Colonic mucosa (tissue), 4 donors: ENCODE results near the gene ZNF235. TPM values are rescaled to one million over a fixed set of nuclear protein-coding genes. Genes with fewer than 3 reads are reported as not detected.

Experiments used
- DNase-seq: peaks from one replicate; pipeline ENCODE4 v3.0.0-alpha.2; 2020
- H3K27ac ChIP-seq: fragments of 200-600 bp; one replicate; pipeline ENCODE4 v1.8.0; 2021
- H3K27me3 ChIP-seq: fragments of 200-600 bp; one replicate; pipeline ENCODE4 v1.8.0; 2021
- H3K36me3 ChIP-seq: fragments of 200-600 bp; one replicate; pipeline ENCODE4 v1.8.0; 2021
- H3K4me1 ChIP-seq: fragments of 200-600 bp; one replicate; pipeline ENCODE4 v1.8.0; 2021; ENCODE audit warnings: mild to moderate bottlenecking
- H3K4me3 ChIP-seq: fragments of 200-600 bp; one replicate; pipeline ENCODE4 v1.8.0; 2021
- H3K9ac ChIP-seq, 2 donors: one replicate each; pipeline ENCODE4 v1.7.0; 2013; ENCODE audit warnings: control low read depth in 2 of 2, low read depth in 2 of 2, low read length in 2 of 2
- H3K9me3 ChIP-seq: fragments of 200-600 bp; one replicate; pipeline ENCODE4 v1.8.0; 2021
- intact Hi-C: fragments of 100-400 bp; cut with DNase I; formaldehyde crosslinking; loops from one replicate; pipeline ENCODE4 v1.14.1; 2022
- total RNA-seq, 2 donors: library from RNA; stranded (reverse); fragmentation: NEBNext Ultra II Directional in 1 of 2; extraction: Animal tissue kit (Norgen Biotek cat#: 25700) in 1 of 2; gene quantifications; one replicate each; pipeline ENCODE4 v1.2.1, GENCODE V29; 2021
- TF ChIP-seq, protein P1 (sequence below): fragments of 200-600 bp; IDR thresholded peaks from one replicate; pipeline ENCODE4 v1.8.0; 2022; ENCODE audit warnings: antibody characterized with exemption, mild to moderate bottlenecking
- donor health status: healthy.
- donor health status: DM: no; HTN: no; CAD: no.
- donor health status: DM: no; HTN: no; CAD: no.

ZNF235 gene
- total RNA-seq, 2 donors from 2014 or later: 3.1 to 5.4 TPM

DNA sequence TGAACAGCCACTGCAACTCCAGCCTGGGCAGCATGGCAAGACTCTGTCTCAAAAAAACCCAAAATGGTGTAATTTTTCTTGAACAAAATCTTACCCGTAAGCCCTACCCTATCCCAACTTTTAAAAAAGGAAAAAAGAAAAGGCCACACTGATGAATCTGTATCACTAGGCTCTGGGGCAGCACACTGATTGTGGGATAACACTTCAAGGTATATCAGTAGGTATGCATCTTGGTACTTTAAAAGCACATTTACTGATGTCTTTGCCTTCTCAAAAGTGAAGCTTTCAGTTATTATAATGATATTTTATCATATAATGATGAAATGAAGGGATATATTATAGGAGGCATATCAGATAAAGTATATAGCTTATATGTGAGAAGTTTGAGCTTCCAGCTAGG lies 27.3 kb upstream of the ZNF235 start:
- Histone ChIP-seq H3K9ac (no peak overlapping the region), H3K27me3 (no peaks in the 10 kb centered on the region), H3K4me3 (no peak overlapping the region), H3K27ac (no peak overlapping the region), H3K9me3 (no peaks in the 10 kb centered on the region), H3K36me3 (peaks cover 15% of the 10 kb centered on the region), H3K4me1 (no peaks in the 10 kb centered on the region)
- intact Hi-C loops: no loop called here
- DNase-seq: no peak
- TF ChIP-seq, protein P1, sequence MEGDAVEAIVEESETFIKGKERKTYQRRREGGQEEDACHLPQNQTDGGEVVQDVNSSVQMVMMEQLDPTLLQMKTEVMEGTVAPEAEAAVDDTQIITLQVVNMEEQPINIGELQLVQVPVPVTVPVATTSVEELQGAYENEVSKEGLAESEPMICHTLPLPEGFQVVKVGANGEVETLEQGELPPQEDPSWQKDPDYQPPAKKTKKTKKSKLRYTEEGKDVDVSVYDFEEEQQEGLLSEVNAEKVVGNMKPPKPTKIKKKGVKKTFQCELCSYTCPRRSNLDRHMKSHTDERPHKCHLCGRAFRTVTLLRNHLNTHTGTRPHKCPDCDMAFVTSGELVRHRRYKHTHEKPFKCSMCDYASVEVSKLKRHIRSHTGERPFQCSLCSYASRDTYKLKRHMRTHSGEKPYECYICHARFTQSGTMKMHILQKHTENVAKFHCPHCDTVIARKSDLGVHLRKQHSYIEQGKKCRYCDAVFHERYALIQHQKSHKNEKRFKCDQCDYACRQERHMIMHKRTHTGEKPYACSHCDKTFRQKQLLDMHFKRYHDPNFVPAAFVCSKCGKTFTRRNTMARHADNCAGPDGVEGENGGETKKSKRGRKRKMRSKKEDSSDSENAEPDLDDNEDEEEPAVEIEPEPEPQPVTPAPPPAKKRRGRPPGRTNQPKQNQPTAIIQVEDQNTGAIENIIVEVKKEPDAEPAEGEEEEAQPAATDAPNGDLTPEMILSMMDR: no peak

- no peak overlapping the region for H3K27ac ChIP-seq
These were observed 11.1 kb upstream of the ZNF235 start for GRCh38 chr19:44315883-44316282.

GRCh38 chr19:44313231-44313630 lies 8.4 kb upstream of the ZNF235 start:
- TF ChIP-seq, protein P1: no peak
- H3K27me3 ChIP-seq: no peaks in the 10 kb centered on the region
- H3K4me1 ChIP-seq: no peaks in the 10 kb centered on the region
- H3K9ac ChIP-seq: no peak overlapping the region
- no peak overlapping the region for H3K4me3 ChIP-seq
- H3K27ac ChIP-seq: no peak overlapping the region
- DNase-seq: no peak
- no peaks in the 10 kb centered on the region for H3K36me3 ChIP-seq
- intact Hi-C loops: no loop called here
- no peaks in the 10 kb centered on the region for H3K9me3 ChIP-seq

More at GRCh38 chr19:44315883-44316282, 11.1 kb upstream of the ZNF235 start:
- Histone ChIP-seq H3K4me3 (no peak overlapping the region), H3K27me3 (no peaks in the 10 kb centered on the region), H3K9me3 (no peaks in the 10 kb centered on the region), H3K9ac (no peak overlapping the region), H3K4me1 (no peaks in the 10 kb centered on the region), H3K36me3 (no peaks in the 10 kb centered on the region)
- TF ChIP-seq, protein P1: no peak
- intact Hi-C loops: no loop called here
- no peak for DNase-seq

GRCh38 chr19:44308011-44308410 lies 3.2 kb upstream of the ZNF235 start:
- no peak overlapping the region for H3K4me3 ChIP-seq
- no peaks in the 10 kb centered on the region for H3K27me3 ChIP-seq
- no peaks in the 10 kb centered on the region for H3K36me3 ChIP-seq
- H3K9me3 ChIP-seq: no peaks in the 10 kb centered on the region
- H3K9ac ChIP-seq: no peak overlapping the region
- H3K27ac ChIP-seq: no peak overlapping the region
- H3K4me1 ChIP-seq: no peaks in the 10 kb centered on the region
- TF ChIP-seq, protein P1: no peak
- intact Hi-C loops: loop anchor here (5.0 kb wide), 1 partner anchor 101 kb away; no protein-coding TSS in a partner anchor
- no peak for DNase-seq

- H3K9ac ChIP-seq: no peak overlapping the region
- no peaks in the 10 kb centered on the region for H3K9me3 ChIP-seq
- no peaks in the 10 kb centered on the region for H3K4me1 ChIP-seq
- H3K27me3 ChIP-seq: no peaks in the 10 kb centered on the region
- H3K36me3 ChIP-seq: no peaks in the 10 kb centered on the region
- intact Hi-C loops: loop anchor here (5.0 kb wide), 1 partner anchor 99 kb away; no protein-coding TSS in a partner anchor
- no peak for DNase-seq
- H3K27ac ChIP-seq: no peak overlapping the region
- no peak overlapping the region for H3K4me3 ChIP-seq
- TF ChIP-seq, protein P1: no peak
These were observed 1.5 kb upstream of the ZNF235 start for GRCh38 chr19:44306283-44306682.
